Camera-type eye (tissue), 1 donor: ENCODE results near the gene KLRF1. TPM values are rescaled to one million over a fixed set of nuclear protein-coding genes. Genes with fewer than 3 reads are reported as not detected.

Experiments used
- total RNA-seq: library from RNA; depleted of rRNA; stranded (reverse); fragments of >200 nt; gene quantifications from one replicate; pipeline ENCODE4 v1.2.3, GENCODE V29; 2014

The KLRF1 gene, protein sequence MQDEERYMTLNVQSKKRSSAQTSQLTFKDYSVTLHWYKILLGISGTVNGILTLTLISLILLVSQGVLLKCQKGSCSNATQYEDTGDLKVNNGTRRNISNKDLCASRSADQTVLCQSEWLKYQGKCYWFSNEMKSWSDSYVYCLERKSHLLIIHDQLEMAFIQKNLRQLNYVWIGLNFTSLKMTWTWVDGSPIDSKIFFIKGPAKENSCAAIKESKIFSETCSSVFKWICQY
- total RNA-seq = 1.1 TPM

DNA sequence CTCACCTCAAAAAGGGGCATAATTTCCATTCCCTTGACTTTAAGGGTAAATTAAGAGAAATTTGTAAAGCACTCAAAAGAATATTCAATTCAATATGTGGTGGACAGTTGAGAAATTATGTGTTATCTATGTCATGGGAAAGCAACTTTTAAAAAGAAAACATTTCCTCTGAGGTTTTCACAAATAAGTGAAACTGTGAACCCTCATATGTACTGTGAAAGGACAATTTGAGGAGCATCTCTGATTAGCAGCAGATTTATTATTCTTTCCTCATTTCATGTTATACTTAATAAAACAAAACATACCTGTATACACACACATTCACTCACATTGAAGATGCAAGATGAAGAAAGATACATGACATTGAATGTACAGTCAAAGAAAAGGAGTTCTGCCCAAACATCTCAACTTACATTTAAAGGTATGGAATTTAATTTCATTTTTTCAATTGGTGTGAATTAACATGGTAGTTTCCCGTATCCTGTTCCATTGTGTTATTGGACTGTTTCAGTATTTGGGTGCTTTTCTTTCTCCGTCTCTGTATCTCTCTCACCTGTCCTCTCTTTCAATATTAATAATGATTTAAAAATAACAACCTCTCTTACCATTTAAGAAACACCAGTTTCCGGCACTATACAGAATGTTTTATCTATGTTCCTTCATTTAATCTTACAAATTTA lies at the start of gene KLRF1:
Gene KLRF1, plus strand, starts transcription at position 273 of the 680 bp plus-strand sequence. Its CDS starts 64 bp downstream, at position 337.

DNA sequence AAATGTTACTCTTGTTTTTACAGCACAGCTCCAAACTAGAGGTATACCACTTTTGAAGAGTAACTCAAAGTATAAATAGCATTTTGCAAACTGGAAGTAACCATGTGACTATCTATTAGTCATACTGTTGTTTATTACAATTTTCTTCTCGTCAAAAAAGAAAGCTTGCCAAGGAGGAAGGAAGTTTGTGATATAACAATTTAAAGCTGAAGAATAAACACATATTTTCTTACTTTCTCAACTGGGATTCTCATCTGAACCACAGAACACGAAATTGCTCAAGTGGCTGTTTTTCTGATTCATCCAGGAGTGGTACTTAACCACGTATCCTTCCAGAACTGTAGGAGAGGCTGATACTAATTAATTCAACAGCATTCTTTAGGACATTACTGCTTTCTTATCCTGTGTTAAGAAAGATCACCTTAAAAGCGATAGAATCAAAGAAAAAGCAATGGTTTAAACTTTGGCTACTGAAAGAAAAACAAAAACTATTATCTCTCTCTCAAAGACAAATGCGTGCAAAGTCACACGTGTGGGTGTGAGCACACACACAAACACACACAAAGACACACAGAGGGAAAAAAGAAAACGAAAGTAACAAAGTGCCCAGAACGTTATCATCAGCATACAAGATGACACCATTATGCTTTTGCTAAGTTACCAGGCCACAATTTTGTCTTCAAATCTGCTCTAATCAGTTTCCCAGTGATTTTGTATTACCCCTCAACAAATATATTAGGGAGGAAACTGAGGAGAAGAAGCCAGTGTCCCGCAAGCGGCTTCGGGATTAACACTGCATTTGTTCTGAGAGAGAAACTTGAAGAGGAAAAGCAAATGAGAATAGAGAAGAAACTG lies 42.3 kb downstream of the KLRF1 start, which contains the start of gene CLEC2B:
Gene CLEC2B, minus strand, starts transcription at position 48 of the 855 bp plus-strand sequence.

DNA sequence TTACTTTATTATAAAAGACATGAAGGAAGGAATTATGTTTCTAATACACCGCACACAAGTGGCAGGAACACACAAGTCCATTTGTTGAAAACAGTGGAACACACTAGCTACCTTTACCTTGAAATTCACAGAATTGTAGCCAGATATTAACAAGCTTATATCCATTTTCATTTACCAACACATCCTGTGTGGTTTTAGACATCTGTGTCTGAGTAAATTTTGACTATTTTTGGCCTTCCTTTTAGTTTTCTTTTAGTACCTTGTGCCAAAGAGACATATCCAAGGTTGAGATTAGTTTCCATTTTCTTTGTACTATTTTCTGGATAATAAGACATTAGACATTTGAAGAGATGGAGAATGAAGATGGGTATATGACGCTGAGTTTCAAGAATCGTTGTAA lies 54.0 kb downstream of the KLRF1 start, which contains the start of gene KLRF2:
Gene KLRF2, plus strand, starts transcription at position 244 of the 400 bp plus-strand sequence. Its CDS starts 107 bp downstream, at position 351.

Other genes starting within 250 kb of the KLRF1 start
- gene KLRB1, start 219.6 kb upstream of the KLRF1 start, total RNA-seq = 0.77 TPM
- 17.5 TPM for gene CLEC2D, start 157.8 kb upstream of the KLRF1 start, total RNA-seq
- gene CLECL1, start 94.4 kb upstream of the KLRF1 start, total RNA-seq = not detected
- 9.8 TPM for gene CD69, start 66.6 kb upstream of the KLRF1 start, total RNA-seq
- 13.5 TPM for gene CLEC2B, start 41.9 kb downstream of the KLRF1 start, total RNA-seq
- not detected for gene KLRF2, start 54.0 kb downstream of the KLRF1 start, total RNA-seq
- 1.1 TPM for gene CLEC2A, start 104.9 kb downstream of the KLRF1 start, total RNA-seq
- gene CLEC12A, start 143.9 kb downstream of the KLRF1 start, total RNA-seq = 3.4 TPM
- 1.5 TPM for gene CLEC1B, start 171.6 kb downstream of the KLRF1 start, total RNA-seq
- gene CLEC12B, start 183.1 kb downstream of the KLRF1 start, total RNA-seq = 0.22 TPM
- 0.27 TPM for gene CLEC9A, start 203.2 kb downstream of the KLRF1 start, total RNA-seq